Dedifferentiated amniotic fluid mesenchymal stem cell (primary cell): Measurements from ENCODE around the gene NFRKB.

Experiments
- DNase-seq: peaks from one replicate; pipeline ENCODE4 v3.0.0-alpha.2; 2016; ENCODE audit errors: extremely low spot score

The NFRKB gene

DNA sequence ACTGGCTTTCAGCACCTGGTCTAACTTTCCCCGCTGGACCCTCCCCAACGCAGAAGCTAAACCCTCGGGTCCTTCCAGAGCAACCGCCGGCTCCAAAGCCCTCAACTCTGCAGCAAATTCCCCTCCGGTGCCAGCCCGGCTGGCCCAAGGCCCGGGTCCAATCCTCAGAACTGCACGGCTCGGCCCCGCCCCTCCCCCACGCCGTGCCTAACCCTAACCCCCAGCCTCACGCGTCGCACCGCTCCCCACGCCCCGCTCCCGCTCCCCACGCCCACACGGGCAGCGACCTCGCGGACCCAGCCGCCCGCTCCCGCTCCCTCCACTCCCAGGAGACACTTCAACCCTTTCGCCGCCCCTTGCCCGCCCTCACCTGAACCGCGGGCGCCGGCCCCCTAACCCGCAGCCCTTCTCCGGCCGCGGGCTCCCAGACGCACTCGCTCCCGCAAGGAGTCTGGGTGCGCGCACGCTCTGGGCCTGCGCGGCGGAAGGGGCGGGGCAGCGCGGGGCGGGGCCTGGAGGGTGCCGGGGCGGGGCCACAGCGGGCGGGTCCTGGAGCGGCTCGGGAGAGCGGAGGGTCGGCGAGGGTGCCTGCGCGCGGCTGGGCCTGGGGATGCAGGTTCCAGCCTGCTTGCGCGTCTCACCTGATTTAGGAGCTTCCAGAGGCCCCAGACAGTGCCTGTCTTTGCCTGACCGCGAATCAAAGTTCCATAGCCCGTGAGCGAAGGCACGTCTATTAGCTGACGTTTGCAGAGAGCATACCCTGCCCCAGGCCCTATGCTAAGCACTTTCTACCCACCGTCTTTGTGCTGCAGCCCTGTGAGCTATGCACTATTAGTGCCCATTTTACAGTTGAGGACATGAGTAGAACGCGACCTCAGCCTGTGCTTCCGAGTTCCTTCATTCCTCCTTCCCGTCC, at the start of gene NFRKB:
Gene NFRKB, minus strand, starts transcription at position 453 of the 916 bp plus-strand sequence. CDS start 2,729 bp downstream, outside the sequence.
- peak; percentile 51 for DNase-seq

DNA sequence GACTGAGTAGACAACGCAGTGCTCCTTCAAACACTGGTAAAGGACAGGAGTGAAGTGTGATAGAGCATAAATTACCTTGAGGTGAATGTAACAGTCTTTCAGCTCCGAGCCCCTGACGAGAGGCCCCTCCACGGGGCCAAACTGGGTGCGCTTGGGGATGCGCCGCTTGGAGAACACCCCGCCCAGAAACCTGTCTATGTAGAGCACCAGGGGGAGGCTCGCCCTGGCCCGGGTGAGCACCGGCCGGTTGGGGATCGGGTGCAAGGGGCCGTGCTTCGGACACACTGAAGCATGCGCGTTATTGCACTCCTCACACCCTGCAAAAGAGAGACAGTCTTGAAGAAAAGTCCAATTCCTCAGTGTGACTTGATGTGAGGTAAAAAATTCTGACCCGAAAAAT, 49.3 kb upstream of the NFRKB start:
- DNase-seq, result no peak

DNA sequence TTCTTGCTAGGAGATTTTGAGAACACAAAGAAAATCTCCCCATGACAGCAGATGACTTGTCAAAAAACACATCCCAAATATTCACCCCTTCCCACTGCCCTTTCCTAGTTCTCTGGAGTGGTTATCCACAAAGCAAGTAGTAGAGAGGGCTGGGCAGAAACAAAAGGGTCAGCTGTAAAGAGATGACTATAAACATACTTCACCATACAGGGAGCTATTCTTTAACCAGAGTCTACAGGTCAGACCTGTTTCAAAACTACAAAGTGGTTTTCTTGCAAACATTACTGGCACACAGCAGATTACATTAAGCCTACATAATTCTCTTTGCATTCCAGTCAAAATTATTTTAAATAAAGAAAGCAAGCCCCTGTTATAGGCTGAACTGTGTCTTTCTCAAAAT, 47.7 kb upstream of the NFRKB start:
- DNase-seq, result no peak

DNA sequence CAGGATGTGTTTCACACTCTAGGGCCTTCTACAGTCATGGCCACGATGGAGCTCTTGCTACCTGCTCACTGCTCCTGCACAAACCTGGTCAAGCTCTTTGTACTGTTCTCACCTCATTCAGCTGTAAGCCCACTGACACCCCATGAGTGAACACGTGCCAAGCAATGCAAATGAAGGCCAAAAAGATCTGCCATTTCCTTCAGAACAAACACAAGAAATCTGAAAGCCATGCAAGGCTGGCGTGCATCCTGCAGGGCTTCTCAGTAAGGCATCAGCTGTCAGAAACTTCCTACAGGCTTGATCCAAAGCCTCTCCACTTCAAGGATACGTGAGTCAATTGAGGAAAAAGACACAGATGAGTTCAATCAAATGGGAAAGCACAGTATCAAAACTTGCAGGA, 44.1 kb upstream of the NFRKB start:
- DNase-seq, result no peak

DNA sequence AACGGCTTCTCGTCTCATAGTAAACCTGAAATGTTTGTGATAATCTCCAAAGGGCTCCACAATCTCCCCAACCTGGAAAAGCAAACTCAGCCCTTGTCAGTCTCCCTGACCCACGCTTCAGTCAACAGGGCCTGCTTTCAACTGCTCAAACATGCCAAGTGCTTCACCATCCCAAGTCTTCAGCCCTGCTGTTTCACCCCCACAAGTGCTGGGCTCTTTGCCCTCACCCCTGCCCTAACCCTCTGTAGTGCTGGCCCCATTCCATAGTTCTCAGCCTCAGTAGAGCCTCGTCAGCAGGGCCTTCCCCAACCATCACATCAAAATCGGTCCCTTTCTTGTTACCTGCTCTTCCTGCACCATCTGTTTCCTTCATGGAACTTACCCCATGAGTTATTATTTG, 43.4 kb upstream of the NFRKB start:
- no peak for DNase-seq

DNA sequence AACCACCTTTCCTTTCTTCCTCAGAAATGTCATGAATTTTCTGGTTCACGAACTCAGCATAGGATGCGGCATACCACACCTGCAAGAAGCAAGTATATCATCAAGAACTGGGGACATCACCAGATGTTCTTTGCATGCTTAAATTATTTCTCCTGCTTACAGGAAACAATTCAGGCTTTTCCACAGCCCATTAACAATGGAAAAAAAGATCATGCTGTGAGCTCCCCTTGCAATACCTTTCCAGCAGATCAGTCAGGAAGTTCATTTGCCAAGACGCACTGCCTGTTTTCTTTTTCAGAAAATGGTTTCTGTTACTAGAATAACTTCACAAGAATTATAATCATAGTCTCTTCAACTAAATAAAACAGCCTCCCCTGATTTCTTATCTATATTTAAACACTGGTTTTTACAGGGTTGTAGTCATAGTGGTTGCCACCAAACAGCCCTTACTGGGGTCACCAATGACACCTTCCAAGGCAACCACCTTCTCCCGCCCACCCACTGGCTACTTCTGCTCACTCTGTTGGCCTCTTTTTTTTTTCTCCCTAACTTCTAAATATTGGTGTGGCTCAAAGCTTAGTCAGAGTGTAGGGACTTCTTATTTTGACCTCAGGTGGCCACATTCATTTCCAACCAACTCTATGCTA, 42.3 kb upstream of the NFRKB start:
- no peak for DNase-seq

DNA sequence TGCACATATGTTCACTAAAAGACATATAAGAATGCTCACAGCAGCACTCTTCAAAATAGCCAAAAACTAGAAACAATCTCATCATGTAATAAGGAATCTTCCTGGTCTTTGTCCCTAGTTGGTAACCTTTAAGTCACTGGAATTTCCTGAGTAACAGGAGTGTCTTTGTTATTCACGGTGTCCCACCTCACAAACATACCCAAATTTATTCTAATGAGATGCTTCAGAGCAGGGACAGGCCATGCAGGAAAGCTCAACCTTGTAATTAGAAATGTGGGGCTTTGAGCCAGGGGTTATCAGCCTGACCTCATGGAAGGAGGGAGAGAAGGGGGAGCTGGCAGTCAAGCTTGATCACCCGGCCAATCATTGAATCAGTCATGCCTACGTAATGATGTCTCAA, 40.3 kb upstream of the NFRKB start:
- no peak for DNase-seq

DNA sequence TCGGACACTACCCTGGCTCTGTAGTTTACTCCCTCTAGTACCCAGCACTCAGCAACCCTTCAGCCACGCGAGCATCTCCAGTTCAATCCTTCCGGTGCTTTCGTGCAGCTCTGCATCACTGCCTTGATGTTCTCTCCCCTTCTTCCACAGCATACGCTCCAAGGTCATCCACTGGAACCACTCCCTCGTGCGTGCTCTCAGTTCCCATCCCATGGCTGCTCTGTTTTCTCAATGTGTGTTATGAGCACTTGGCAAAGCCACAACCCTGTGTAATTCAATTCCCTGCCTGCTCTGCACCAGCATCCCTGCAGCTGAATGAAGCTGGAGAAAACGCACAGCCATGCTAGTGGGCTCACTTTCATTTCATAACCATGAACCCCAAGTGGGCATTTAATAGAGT, 38.5 kb upstream of the NFRKB start:
- DNase-seq, result no peak

DNA sequence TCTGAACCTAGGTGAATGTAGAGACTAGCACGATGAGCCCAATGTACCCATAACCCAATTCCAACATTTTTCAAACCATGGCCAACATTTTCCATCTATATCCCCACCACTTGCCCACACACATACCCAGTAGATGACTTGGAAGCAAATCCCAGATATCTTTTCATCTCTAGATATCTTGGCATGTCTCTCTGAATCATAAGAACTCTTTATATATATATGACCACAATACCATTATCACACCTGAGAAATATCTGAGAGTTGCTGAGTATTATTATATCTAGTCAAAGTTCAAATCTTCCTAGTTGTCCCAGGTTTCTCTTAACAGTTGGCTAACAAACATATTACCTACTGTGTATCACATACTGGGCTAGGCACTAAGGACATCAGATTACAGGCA, 37.9 kb upstream of the NFRKB start:
- no peak for DNase-seq

DNA sequence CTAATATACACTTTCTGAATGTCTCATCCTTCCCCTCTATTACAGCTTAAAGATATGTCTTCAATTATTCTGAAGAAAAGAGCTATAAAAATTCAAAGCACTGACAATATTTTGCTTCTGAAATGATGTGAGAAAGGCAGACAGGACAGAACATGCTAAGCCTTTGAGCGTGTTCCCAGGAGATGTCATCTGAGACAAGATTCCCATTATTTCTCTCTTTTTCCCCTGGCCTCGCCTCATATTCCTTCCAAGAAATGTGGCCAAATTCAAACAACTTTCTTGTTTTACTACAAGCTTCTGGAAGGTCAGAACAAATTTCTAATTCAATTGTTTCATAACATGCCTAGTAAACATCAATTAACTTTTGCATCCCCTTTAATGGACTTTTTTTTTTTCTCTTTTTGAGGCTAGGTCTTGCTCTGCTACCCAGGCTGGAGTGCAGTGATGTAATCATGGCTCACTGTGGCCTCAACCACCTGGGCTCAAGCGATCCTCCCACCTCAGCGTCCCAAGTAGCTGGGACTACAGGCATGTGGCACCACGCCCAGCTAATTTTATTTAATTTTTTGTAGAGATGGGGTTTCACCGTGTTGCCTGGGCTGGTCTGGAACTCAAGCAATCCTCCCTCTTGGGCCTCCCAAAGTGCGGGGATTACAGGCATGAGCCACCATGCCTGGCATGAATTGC, 37.1 kb upstream of the NFRKB start:
- no peak for DNase-seq

DNA sequence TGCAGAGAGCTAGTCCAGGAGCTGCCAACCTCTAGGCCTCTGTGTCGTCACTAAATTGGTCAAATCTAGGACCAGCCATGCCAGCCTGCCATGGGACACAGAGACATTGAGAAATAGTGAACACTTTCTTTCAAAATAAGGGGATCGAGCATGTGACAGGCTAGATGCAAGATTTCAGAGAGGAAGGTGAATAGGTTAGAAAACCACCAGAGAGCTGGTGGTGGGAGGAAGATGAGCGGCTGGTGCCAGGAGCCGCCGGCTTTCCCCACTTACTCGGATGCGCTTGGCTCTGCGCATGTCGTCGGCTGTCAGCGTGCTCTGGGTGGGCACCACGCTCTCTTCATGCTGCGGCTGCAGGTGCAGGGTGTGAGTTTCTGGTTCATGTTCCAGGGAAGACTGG, 35.4 kb upstream of the NFRKB start:
- no peak for DNase-seq

DNA sequence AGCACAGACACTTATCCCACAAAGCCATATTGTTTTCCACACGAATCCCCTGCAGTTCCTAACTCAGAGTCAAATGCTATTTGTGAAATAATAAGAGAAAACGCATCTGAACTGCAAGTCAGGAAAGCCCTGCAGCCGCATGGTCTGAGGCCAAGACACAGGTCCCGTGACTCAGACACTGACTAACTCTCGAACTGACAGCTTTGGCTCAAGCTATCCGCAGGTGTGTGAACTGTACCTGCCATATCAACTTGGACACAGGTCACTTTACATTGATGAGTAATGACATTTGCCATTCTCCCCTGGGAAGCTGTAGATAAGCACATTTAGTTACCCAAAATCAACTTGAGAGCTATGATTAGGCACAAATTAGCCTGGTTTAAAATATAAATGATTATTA, 34.9 kb upstream of the NFRKB start:
- DNase-seq, result no peak

DNA sequence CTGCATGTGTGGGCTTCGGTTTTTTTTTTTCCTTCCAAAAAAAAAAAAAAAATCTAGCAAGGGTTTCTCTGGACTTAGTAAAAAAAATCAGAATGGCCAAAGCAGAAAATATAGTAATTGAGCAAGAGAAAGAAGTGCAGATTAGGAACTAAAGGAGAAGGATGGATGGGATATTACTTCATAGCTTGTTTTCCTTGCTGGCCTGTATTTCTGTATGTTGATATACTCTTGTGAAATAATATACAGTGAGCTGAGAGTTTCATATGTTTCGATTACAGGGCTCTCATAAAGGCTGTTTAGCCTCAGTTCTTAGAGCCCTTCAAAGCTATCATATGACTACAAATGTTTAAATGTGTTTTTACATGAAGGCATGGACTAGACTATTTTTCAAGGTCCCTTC, 34.3 kb upstream of the NFRKB start:
- no peak for DNase-seq

DNA sequence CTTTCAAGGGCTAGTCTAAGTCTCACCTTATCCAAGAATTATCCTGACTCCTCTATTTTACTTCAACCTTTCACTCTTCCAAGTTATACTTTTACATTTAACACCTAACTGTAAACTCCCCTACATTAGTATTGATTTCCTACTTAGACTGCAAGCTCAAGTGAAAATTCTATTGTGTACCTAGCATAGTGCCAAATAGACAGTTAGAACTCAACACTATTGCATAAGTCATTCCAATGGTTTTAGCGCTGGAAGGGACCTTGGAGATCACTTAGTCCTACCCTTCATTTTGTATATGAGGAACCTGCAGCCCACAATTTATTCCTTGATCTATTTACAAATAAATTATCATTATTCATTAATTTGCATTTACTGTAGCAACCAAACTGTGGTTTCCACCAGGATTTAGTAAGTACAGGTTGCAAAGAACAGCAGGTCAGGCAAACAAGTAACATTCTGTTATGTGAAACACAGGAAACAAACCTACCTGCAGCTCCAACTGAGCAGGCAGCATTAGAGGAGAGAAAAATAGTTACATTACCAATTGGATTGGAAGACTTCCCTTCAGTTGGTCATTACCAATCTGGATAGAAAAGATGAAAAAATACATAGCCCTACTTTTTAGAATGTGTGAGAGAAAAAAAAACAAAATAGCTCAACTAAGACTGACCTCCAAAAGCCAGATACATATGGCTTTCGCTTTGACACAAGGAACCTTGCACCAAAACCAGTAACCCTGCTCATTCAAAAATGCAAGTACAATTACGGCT, 33.7 kb upstream of the NFRKB start:
- no peak for DNase-seq

DNA sequence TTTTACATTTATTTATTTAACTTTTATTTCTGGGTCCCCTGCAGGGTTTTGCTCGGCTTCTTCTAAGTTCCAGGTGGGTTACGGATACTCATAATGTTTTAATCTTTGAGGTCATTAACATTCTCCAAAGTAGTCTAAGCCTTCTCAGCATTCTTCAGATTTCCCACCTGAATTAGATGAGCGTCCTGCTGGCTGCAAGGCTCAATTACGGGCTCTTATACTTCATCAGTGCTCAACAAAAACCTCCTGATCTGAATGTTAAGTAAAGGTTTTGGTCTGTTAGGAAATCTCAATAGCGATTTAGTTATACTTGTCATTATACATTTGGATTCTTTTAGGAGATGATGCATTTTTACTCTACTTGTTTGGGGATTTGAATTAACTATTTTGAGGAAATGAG, 27.3 kb upstream of the NFRKB start:
- no peak for DNase-seq

DNA sequence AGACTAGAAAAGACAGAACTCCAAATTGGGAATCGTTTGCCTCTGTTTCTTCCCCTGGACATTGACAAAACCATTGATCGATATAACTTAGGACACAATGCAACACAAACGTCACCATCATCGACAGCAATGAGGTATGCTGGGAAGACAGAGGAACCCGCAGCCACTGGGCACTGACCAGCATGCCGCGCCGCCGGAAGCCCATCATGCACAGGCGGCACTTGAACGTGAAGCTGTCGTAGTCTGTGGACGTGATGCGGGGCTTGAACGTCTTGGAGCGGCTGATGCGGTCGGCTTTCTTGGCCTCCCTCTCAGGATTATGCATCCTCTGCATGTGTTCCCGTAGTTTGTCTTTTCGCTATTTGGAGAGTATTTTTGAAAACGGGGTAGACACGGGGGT, 23.0 kb upstream of the NFRKB start:
- no peak for DNase-seq

DNA sequence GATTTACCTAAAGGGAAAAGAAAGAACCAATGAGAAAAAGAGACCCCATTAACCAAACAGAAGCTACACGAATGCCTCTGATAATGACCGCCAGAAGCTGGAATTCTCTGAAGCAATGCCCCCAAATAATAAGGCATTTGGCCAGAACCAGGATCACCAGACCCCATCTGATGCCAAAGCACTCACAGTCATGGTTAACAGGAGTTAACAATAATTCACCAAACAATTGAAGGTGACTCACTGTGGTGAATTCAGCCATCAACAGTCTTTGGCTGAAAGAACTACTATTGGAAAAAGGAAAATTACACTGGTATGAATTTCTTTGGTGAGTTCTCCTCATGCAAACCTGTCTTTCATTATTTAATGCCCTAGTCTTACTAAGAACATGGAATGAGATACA, 21.9 kb upstream of the NFRKB start:
- no peak for DNase-seq

DNA sequence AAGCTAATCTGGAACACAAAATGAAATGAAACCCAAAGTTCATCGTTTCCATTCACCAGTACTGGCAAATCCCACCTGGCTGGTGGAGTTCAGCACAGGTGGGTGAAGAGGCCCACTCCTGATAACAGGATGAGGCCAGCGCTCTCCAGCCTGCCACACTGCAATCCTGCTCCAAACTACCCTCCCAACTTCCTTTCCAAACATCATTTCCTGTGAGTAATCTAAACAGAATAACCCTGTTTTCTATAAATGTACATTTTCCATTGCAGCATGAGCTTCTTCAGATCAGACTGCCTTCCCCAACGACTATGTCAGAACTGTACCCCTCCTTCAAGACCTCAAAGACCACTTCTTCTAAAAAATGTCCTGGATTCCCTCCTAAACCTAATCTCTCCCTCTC, 15.9 kb upstream of the NFRKB start:
- no peak for DNase-seq

DNA sequence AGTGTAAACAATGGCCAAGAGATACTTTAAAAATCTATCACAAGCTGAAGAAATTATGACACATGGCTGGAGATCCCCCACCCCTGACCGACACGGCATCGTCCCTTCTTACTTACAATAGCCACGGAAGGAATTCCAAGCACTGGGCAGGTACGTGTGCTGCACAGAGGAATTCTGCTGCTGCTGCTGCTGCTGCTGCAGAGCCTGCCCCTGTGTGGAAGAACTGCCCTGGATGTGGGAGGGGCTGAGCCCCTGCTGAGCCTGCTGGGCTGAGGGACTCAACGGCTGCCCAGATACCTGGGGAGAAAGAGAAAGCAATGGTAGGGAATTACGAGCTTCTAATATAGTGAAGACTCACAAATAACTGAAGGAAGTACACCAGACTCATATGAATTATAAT, 15.0 kb upstream of the NFRKB start:
- no peak for DNase-seq

DNA sequence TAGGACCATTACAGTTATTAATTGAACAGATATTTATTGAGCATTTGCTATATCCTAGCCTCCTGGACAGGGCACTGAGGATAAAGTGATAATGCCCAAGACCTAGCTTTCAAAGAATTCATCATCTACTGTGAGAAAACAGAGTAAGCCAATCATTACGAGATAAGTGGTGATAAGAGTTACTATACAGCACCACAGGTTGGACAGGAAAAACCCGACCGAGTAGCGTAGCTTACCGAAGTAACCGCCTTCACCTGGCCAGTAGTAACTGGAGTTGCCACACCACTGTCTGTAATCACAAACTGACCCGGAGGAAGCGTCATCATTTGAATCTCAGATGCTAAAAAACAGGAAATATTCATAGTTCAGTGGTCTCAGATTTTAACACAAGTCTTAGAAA, 10.0 kb upstream of the NFRKB start:
- DNase-seq, result no peak

DNA sequence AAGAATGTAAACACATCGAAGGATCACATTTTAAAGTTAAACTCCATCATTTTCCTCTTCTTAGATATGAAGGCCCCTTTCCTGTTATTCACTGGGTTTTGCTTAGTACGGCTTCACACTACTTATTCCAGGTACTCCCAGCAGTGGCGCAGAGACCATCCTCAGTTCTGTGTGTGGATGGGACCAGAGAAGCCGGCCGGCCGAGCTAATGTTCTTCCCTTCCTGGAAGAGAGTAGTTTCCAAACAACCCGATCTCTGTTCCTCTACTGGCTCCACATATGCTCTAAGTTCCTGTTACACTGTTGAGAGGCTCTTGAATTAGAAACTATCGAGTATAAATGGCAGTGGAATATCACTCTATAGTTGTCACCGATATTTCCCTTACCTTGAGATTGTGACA, 684 bp upstream of the NFRKB start:
- no peak for DNase-seq
